COLO668 (cell line): ENCODE results near the gene NDUFB10.

Experiments used
- DNase-seq: peaks from one replicate; lab custom pipeline; 2025; ENCODE audit not compliant: unreplicated experiment; lab: John Stamatoyannopoulos, UW

The NDUFB10 gene

DNA sequence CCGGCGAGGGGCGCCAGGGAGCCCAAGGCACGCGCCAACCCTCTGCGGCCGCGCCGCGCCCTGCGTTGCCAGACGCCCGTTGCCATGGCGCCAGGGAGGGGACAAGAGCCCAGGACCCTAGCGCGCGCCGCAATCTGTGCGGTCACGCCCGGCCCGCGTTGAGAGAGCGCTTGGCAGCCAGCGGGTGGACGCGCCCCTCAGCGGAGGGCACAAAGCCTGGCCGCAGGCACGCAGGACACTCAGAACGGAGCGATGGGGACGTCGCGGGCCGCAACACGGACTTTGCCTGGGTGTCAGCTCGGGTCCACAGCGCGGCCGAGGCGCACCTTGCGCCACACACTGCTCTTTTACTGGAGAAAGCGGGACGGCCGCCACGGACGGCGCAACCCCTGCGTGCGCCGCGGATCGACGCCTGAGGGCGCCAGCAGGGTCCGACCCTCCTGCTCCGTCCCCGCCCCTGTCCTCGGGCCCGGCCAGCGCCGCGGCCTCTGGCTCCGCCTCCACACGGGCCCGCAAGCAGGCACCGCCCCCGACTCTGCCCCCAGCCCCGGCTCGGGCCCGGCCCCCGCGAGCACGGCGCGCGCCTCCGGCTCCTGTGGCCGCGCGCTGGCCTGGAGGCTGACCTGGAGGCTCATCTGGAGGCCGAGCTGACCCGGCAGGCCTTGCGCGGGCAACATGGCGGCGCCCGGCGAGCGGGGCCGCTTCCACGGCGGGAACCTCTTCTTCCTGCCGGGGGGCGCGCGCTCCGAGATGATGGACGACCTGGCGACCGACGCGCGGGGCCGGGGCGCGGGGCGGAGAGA, 24.4 kb downstream of the NDUFB10 start, which contains the start of gene GFER:
Gene GFER (plus strand): TSS at position 650 of the 803 bp plus-strand sequence. CDS start 26 bp downstream, at position 676.
- peak; percentile 92 for DNase-seq

DNA sequence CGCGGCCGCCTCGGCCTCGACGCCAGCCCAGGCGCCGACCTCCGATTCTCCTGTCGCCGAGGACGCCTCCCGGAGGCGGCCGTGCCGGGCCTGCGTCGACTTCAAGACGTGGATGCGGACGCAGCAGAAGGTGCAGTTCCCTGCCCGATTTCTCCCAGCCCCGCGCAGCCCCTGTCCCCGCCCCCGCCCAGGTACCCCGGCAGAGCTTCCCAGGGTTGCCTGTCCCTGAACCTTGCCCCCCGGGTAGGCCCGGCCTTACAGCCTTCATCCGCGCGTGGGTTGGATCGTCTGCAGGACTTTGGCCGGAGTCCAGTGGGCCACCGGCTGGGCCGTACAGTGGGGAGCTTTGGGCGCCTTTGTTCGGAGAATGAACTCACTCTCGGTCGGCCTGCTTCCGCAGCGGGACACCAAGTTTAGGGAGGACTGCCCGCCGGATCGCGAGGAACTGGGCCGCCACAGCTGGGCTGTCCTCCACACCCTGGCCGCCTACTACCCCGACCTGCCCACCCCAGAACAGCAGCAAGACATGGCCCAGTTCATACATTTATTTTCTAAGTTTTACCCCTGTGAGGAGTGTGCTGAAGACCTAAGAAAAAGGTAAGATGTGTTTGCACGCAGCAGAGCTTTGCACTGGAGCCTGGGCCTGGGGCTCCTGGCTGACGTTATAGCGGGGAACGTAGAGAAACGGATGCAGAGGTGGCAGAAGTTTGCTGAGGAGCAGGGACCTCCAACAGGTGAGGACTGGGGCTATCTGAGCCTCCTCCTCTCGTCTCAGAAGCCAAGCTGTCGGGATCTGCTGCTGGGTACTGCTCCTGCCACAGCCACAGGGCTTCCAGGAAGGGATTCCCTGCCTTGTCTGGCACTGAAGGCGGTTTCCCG, 25.2 kb downstream of the NDUFB10 start:
- DNase-seq = no peak

DNA sequence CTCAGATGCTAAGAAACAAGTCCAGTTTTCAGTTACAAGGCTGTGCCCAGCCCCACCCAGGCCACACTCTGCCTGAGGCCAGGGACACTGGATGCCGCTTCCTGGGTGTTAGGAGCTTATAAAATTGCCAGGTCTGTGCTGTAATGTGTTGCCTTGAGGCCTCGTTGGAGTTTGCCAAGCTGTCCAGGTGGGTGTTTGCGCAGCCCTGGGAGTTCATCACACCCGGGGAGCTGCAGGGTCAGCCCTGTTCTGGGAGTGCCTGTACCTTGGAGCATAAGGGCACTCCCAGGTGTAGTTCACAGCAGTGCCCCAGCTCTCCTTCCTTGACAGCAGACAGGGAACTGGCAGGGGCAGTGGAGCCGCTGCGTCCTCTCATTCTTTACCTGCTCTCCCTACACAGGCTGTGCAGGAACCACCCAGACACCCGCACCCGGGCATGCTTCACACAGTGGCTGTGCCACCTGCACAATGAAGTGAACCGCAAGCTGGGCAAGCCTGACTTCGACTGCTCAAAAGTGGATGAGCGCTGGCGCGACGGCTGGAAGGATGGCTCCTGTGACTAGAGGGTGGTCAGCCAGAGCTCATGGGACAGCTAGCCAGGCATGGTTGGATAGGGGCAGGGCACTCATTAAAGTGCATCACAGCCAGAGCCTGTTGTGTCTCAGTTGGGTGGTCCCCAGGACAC, 26.3 kb downstream of the NDUFB10 start:
- no peak for DNase-seq

DNA sequence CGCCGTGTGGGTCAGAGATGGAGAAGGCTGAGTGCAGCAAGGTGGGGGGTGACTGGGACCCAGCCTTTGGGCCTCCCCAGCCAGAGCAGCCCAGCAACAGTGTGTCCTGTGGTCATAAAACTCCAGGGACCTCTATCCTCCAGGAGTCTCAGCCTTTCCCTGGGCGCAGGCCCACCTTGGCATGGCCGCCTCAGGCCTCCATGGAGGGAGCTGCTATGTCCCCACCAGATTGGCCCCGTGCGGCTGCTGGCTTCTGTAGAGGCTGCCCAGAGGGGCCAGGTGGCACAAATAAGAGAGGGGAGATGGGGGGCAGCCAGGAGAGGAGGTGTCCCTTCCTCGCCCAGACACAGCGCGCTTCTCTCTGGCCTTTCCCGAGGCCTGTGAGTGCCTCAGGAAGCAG, 27.9 kb downstream of the NDUFB10 start:
- DNase-seq = no peak

DNA sequence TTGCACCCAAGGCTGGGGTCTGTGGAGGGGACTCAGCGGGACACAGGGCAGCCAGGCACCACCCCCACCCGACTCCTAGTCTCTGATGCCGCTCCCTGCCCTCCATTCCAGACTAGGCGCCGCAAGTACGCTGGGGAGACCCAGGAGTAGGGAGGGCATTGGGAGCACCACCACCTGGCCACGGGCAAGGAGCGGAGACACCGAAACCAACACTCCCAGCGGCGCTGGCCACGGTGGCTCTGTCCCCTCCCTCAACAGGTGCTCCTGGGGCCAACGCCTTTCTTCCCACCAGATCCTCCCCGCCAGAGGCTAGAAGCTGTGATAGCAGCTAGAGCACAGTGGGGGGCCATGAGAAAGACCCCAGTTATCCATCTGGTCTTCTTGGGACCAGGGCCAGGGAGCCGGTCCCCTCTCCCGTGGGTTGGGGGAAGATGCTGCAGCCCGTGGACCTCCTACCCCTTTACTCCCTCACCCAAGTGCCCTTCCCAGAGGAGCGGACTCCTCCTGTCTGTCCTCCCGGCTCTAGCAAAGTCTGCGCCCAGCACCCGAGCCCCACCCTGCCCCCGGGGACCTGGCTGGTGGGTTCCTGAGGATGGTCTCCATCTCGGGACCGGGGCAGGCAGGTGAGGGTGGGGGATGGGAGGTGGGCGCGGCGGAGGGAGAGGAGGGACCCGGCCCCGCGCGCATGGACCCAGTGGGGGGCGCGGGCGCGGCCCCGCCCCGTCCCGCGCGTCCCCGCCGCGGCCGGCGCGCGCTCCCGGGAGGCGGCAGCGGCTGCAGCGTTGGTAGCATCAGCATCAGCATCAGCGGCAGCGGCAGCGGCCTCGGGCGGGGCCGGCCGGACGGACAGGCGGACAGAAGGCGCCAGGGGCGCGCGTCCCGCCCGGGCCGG, 30.1 kb downstream of the NDUFB10 start, which contains the start of gene SYNGR3:
Gene SYNGR3 (plus strand): TSS at position 762 of the 892 bp plus-strand sequence. CDS start 133 bp downstream, outside the sequence.
- peak; percentile 65 for DNase-seq

DNA sequence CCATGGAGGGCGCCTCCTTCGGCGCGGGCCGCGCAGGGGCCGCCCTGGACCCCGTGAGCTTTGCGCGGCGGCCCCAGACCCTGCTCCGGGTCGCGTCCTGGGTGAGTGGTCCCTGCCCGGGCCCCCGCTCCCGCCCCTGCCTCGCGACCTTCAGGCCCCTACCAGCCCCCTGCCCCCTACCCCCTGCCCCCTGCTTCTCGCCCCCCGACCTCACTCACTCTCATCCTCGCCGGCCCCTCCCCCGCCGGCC, 30.7 kb downstream of the NDUFB10 start:
- DNase-seq = no peak

DNA sequence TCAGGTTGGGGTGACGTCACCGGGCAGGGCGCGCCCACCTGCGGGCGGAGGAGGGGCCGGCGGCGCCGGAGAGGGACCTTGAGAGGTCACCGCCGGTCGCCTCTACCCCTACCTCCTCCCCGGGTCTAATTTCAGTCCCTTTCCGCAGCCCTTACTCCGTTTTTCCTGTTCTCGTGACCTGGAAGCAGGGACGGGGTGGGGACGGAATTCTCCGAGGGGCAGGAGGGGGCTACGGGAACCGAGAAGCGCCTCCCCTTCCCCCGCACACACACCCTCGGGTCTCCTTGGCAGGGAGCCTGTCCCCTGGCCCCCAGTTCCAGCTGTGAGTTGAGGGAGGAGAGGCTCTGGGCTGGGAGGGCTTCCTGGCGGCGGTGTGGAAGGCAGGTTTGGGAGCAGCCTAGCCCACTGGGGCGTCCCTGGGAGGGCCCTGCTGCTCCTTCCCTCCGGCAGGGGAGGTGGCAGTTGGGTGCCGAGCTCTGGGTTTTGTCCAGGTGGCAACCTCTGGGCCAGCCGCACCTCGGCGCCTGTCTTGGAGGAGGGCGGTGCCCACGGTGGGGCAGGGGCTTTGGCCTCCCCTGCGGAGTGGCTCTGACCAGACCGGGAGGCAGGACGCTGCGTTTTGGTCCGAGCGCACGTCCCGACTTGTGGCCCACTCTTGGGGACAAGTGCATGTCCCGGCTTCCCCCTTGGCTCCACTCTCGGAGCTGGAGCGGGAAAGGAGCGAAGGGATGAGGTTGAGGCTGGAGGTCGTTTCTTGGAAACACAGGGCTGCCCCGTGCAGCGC, 31.2 kb downstream of the NDUFB10 start:
- DNase-seq = peak; percentile 79

DNA sequence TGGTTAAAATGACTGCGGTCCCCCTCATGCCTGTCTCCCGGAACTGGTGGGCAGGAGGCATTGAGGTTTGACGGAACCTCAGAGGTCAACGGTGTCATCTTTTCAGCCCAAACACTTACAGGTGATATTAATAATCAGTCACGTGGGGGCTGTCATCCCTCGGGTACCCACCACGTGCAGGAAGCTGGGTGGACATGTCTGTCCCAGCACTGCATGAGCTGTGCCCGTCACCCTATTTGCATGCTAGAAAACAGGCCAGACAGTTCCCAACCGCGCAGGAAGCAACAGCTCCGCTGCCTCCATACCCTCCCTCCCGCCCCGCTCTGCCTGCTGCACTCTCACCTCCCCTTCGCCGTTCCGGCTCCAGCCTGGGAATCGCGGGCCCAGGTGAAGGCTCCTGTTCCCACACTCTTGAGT, 31.8 kb downstream of the NDUFB10 start:
- peak; percentile 13 for DNase-seq

DNA sequence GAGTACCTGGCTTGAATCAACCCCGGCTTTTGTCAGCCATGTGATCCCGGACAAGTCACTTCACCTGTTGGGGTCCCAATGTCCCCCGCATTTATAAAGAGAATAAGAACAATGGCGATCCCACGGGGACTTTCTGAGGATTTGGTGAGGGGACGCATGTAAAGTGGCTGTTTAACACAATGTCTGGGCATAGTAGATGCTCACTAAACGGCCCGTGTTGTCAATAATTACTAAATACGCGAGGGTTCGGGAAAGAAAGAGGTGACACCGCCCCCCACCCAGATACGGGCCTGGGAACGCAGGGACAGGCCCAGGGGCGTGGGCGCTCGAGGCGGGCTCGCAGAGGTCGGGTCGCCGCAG, 32.2 kb downstream of the NDUFB10 start:
- no peak for DNase-seq

DNA sequence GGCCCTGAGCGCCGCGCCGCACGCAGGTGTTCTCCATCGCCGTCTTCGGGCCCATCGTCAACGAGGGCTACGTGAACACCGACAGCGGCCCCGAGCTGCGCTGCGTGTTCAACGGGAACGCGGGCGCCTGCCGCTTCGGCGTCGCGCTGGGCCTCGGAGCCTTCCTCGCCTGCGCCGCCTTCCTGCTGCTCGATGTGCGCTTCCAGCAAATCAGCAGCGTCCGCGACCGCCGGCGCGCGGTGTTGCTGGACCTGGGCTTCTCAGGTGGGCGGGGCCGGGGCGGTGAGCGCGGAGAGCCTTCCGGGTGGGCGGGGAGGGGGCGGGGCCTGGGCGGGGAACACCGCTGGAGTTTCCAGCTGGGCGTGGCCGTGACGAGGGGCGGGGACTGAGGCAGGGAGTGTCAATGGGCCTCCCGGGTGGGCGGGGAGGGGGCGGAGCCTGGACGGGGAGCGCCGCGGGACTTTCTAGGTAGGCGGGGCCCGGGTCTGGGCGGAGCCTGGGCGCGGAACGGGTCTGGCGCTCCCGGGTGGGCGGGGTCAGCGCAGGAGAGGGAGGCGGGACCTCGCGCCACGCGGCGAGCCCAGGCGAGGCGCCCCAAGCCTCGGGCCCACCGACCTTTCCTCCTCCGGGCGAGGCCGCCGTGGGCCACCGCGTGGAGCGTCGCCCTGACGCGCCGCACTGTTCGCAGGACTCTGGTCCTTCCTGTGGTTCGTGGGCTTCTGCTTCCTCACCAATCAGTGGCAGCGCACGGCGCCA, 32.8 kb downstream of the NDUFB10 start:
- DNase-seq = peak; percentile 91

DNA sequence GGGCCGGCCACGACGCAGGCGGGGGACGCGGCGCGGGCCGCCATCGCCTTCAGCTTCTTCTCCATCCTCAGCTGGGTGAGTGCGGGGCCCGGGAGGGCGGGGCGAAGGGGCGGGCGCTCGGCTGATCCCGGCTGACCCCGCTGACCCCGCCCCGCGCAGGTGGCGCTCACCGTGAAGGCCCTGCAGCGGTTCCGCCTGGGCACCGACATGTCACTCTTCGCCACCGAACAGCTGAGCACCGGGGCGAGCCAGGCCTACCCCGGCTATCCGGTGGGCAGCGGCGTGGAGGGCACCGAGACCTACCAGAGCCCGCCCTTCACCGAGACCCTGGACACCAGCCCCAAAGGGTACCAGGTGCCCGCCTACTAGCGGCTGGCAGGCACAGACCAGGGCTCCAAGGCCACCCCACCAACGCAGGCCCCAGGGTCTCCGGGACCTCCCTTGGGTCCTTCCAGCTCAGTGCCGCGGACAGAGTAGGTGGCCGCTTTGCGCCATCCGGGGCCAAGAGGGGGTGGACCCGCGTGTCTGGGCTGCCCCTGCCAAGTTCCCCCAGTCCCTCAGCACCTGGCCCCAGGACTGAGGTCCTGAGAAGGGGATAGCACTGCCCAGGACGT, 33.5 kb downstream of the NDUFB10 start:
- DNase-seq = no peak

DNA sequence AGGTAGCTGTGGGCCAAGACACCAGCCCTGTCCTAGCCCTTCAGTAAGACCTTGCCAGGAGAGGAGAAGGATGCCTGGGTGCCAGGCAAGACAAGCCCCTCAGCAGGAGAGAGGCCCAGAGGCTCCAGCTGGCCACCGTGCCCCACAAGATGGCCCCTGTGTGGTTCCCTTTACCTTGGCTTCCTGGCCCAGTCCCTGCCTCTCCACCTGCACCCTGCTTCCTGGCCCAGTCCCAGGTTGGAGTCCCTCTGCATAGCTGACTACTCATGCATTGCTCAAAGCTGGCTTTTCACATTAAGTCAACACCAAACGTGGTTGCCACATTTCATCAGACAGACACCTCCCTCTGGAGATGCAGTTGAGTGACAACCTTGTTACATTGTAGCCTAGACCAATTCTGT, 34.4 kb downstream of the NDUFB10 start:
- DNase-seq = peak; percentile 60

DNA sequence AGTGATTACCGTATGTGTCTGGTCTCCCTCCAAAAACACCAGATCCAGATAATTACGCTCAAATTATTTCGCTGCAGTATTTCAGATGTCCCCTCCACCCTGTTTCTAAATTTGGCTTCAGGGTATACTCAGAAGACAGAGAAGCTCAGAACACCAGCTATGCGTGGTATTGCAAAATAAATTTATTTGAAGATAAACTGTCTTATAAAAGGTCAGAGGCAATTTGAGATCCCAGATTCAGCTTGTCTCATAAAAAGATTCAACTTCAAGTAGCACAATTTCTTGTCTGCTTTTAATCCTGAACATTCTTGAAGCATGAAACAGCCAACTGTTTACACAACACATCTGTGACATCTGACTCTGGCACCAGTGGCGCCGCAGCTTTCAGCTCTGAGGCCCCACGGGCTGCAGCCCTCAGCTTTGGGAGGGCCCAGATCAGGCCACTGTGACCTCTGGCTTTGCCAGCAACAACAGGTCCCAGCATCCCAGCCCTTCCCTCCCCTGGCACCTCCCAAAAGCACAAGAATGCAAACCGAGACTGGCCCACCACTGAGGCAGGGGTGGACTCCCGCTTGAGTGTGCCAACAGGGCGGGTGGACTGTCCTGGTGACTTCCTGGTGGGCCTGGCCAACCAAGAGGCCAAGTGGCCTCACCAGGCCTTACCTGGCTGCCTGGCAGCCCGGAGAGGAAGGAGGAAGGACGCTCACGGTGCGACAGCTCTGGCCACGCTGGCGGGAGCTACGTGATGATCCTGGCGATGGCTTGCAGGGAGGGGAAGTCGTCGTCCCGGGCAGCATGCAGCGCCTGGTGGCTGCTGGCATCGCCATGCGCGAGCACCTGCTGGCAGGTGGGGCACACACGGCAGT, 38.4 kb downstream of the NDUFB10 start:
- no peak for DNase-seq

DNA sequence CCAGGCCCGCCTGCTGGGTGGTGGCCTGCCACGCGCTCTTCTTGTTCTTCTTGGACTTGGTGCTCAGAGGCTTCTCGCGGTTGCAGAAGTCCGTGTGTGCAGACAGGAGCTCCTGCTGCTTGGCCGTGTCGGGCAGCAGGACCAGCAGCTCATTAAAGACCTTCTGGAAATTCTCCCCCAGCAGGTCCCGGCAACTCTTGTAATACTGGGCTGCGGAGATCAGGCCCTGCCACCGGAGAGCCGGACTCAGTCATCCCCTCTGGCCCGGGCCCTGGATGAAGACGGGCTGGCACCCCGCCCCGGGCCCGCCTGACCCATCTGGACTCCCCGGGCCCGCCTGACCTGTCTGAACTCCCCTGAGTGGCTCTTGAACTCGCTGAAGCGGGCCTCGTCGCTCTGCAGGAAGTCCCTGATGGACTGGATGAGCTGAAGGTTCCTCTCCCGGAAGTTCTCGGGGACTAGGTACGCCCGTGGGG, 39.1 kb downstream of the NDUFB10 start:
- DNase-seq = no peak

DNA sequence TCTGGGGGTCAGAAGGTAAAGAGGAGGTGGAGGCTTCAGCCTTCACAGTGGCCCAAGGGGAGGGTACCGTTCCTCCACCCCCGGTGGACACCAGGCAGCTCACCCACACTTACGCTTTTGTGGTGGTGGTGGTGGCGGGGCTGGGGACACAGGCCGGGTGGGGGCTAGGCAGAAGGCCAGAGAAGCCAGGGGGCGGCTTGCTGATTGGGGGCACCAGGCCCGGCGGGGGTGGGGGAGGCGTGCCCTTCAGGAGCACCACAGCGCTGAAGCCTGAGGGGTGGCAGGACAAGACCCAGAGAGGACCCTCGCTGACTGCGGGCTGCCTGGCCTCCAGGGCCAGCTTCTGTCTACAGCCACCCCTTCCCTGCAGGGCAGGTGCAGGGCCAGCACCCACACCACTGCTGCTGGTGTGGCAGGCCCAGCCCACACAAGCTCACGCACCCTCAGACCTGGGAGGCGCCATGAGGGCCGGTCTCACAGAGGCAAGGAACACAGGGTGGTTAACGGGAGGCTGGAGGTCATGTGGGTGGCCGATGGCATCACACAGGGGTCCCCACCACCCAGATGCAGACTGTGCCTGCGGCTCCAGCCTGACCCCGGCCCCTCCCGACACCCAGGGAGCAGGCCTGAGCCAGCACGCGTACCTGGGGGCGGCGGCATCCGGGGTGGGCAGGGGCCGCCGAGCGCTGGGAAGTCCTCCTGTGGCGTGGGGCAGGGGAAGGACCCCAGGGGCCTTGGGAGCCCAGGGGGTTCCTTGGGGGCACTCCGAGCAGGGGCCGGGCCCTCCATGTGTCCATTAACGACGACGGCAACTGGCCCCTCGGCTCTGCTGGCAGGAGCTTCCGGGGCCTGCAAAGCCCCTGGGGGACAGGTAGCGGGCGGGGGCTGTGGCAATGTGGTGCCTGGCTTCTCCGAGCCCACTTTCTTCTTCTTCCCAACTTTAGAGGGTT, 39.8 kb downstream of the NDUFB10 start:
- no peak for DNase-seq

DNA sequence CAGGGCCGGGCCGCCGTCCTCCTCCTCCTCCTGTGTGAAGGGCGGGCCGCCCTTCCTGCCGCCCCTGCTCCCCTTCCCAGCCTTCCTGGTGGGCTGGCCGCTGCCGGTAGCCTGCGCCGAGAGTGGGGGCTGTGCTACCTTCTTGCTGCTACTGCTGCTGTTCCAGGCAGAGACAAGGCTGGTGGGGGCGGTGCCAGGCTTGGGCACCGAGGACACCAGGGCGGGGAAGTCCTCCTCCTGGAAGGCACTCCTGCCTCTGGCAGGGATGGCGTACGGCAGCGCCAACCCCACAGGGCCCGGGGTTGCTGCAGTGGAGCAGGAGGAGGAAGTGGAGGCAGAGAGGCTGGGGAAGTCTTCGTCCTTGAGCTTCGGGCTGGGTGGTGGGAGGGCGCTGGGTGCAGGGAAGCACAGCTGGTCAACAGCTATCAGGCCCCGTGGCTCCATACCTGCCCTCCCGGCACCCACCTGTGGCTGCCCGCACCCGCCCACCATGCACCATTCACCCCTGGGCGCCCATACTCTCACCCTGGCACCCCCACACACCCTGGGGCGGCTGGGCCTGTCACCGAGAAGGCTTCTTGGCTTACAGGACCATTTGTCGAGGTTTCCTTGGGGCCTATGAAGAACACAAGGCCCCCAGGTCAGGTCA, 40.7 kb downstream of the NDUFB10 start:
- no peak for DNase-seq
